A549 (cell line): Measurements from ENCODE around the gene SIPA1L2. TPM values are rescaled to one million over a fixed set of nuclear protein-coding genes. Genes with fewer than 3 reads are reported as not detected.

Experiments used
- ATAC-seq, 2 experiments: fragments of 200-7000 bp in 1 of 2; fragments of >200 bp in 1 of 2; cut with Nextera tagmentation in 1 of 2; cut with Tn5 transposase in 1 of 2; 3 replicates each; pipeline versions ENCODE4 v1.8.0 to v1.9.1; 2018 to 2020; ENCODE audit warnings: mild to moderate bottlenecking in 1 of 2, moderate library complexity in 1 of 2
- CTCF ChIA-PET: fragments of 300-600 bp; sonication (Branson Sonifier 250); formaldehyde crosslinking; extraction: SDS; loops from one replicate; lab custom pipeline; 2021; ENCODE audit warnings: antibody characterized with exemption, inconsistent platforms; lab: Yijun Ruan, JAX
- POLR2A ChIA-PET: fragments of 350-600 bp; formaldehyde crosslinking; extraction: SDS; loops from one replicate; lab custom pipeline; 2021; ENCODE audit warnings: antibody characterized with exemption, inconsistent platforms; lab: Yijun Ruan, JAX
- DNase-seq, 2 experiments: peaks; one replicate each; pipeline versions ENCODE4 v3.0.0 to v3.0.0-alpha.2; 2011 to 2016; ENCODE audit warnings: low read depth in 1 of 2, low spot score in 1 of 2
- FAIRE-seq: peaks from 2 replicates; lab custom pipeline; 2011; peaks lifted over from hg19 to GRCh38; lab: Jason Lieb, UNC
- H3K27ac ChIP-seq, 2 experiments: fragments of >200 bp; sonication (Bioruptor Twin); formaldehyde crosslinking; 3 replicates each; pipeline ENCODE4 v1.5.1; 2016 to 2017
- H3K4me1 ChIP-seq: fragments of >200 bp; sonication (Bioruptor Twin); formaldehyde crosslinking; 3 replicates; pipeline ENCODE4 v1.6.1; 2016
- H3K4me2 ChIP-seq: fragments of >200 bp; sonication (Bioruptor Twin); formaldehyde crosslinking; 3 replicates; pipeline ENCODE4 v1.6.1; 2016
- H3K4me3 ChIP-seq: fragments of >200 bp; sonication (Bioruptor Twin); formaldehyde crosslinking; 3 replicates; pipeline ENCODE4 v1.5.1; 2016
- H3K9me3 ChIP-seq: fragments of >200 bp; sonication (Bioruptor Twin); formaldehyde crosslinking; 3 replicates; pipeline ENCODE4 v1.6.1; 2016
- CBX2 ChIP-seq: fragments of 200-600 bp; sonication (generic); IDR thresholded peaks from 2 replicates; pipeline ENCODE4 v1.6.1; 2016; ENCODE audit warnings: low read depth, mild to moderate bottlenecking, borderline replicate concordance
- EP300 ChIP-seq, 2 experiments: fragments of >200 bp; sonication (Bioruptor Twin); formaldehyde crosslinking; IDR thresholded peaks; 2 replicates in 1 of 2; 3 replicates in 1 of 2; pipeline ENCODE4 v1.6.1; 2016 to 2017
- HOXB5 ChIP-seq: fragments of 250-450 bp; sonication (Bioruptor Pico); IDR thresholded peaks from 2 replicates; pipeline ENCODE4 v1.5.0; 2020; ENCODE audit warnings: mild to moderate bottlenecking, moderate library complexity
- KDM1A ChIP-seq: fragments of 200-600 bp; sonication (generic); IDR thresholded peaks from 2 replicates; pipeline ENCODE4 v1.6.1; 2016; ENCODE audit warnings: low read depth, mild to moderate bottlenecking
- PHF8 ChIP-seq: fragments of 200-600 bp; sonication (generic); IDR thresholded peaks from 2 replicates; pipeline ENCODE4 v1.6.1; 2016; ENCODE audit warnings: low read depth, mild to moderate bottlenecking, antibody characterized with exemption, moderate library complexity, borderline replicate concordance
- POLR2AphosphoS2 ChIP-seq: conservative IDR thresholded peaks from 2 replicates; pipeline ENCODE4 v1.6.1; 2012; ENCODE audit warnings: low read length, improper control_type of control experiment, inconsistent platforms
- RAD21 ChIP-seq, 2 experiments: fragments of >200 bp in 1 of 2; sonication (Bioruptor Twin) in 1 of 2; formaldehyde crosslinking in 1 of 2; IDR thresholded peaks in 1 of 2; conservative IDR thresholded peaks in 1 of 2; 2 replicates in 1 of 2; 3 replicates in 1 of 2; pipeline ENCODE4 v1.6.1; 2012 to 2018; ENCODE audit warnings: inconsistent platforms in 1 of 2
- RNF2 ChIP-seq: fragments of 200-600 bp; sonication (generic); IDR thresholded peaks from 2 replicates; pipeline ENCODE4 v1.6.1; 2016; ENCODE audit warnings: low read depth, mild to moderate bottlenecking, antibody characterized with exemption, moderate library complexity, borderline replicate concordance
- SMC3 ChIP-seq: fragments of >200 bp; sonication (Bioruptor Twin); formaldehyde crosslinking; IDR thresholded peaks from 3 replicates; pipeline ENCODE4 v1.6.1; 2018; ENCODE audit warnings: inconsistent platforms
- WGBS: methylation state at CpG from one replicate; pipeline ENCODE4 v1.1.6; 2017; ENCODE audit errors: missing lambda C conversion rate; 5-methylcytosine and 5-hydroxymethylcytosine counted together
- polyA plus RNA-seq, 4 experiments: library from polyadenylated mRNA; depleted of rRNA in 3 of 4; stranded (reverse); fragments of >200 nt; fragmentation: RNase III in 1 of 4; extraction: RNeasy Plus Mini Kit Qiagen cat#74134 plus additional on column Dnase treatment in 1 of 4; gene quantifications; 2 replicates in 3 of 4; 3 replicates in 1 of 4; pipeline ENCODE4 v1.2.3, GENCODE V29; 2011 to 2017
- TF ChIP-seq, protein P1 (sequence below): fragments of >200 bp; sonication (Bioruptor Twin); formaldehyde crosslinking; IDR thresholded peaks from 3 replicates; pipeline ENCODE4 v1.5.1; 2016
- TF ChIP-seq, protein P2 (sequence below): fragments of 250-450 bp; sonication (Bioruptor Pico); IDR thresholded peaks from 2 replicates; pipeline ENCODE4 v1.5.0; 2020; ENCODE audit warnings: low read depth, mild to moderate bottlenecking, moderate library complexity
- TF ChIP-seq, protein P3 (sequence below): IDR thresholded peaks from 2 replicates; pipeline ENCODE4 v1.6.1; 2012; ENCODE audit warnings: low read depth, borderline replicate concordance

SIPA1L2 gene
- polyA plus RNA-seq, 2 of the 4 experiments (the other 2 are of a cell fraction), result 6.0 to 16.9 TPM

DNA sequence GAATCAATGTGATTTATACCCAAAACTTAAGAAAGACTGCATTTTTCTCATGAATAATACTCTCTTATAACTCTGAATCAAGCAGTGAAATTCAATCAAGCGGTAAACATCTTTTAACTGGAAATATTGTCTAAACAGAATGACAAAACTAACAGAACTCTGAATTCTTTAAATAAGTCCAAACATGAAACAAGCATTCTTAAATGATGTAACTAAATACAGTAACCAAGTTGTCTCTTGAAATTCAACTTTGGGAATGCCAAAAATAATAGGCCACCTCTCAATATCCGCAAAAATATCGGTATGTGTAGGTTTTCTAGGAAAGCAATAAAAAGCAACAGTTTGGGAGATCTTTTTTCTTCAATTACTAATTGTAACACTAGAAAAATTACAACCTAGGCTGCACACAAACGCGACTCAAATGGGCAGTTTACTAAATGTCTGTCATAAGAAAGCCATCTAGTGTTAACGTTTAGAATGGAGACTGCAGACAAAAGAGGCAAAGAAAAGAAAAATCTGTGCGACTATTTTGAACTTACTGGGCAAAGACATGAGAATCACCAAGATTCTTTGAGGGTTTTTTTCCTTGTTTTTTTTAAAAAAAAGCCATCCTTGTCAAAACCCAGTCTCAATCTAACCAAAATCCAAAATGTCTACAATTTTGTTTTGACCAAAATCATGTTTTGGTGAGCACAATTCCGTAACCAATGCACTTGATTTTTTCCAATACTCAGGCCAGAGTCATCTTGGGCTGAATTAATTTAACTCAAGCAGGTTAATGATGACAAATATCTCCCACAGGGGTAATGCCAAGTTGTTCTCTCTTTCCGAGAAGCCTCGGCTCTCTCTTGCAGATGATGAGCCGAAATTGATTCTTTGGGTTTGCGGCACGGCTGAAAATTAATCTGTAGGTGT lies 1.3 kb downstream of the SIPA1L2 start:
- Histone ChIP-seq H3K4me3 (peak overlapping the region; percentile 75), H3K4me2 (peak overlapping the region; percentile 78), H3K27ac (peak overlapping the region; percentile 79 to 96; a peak in 5 of 6 replicates), H3K9me3 (no peaks in the 10 kb centered on the region), H3K4me1 (peaks cover 16% of the 10 kb centered on the region; the same call in 2 of the 3 replicates)
- DNase-seq (peak in 1 of 2 experiments; percentile 45), FAIRE-seq (no peak), ATAC-seq (no peak)
- 24% methylated on average over 13 of the region's 13 CpGs for WGBS
- ChIA-PET POLR2A (interaction anchor here (1.3 to 1.5 kb wide), 2 partner anchors 761 to 871 kb away, joined by 5 to 7 read pairs; no protein-coding TSS in a partner anchor), CTCF (interaction anchor here (0.6 to 5.9 kb wide), 29 partner anchors 9 to 935 kb away, joined by 3 to 65 read pairs (median 3); no protein-coding TSS in a partner anchor)
- TF ChIP-seq, protein P1, sequence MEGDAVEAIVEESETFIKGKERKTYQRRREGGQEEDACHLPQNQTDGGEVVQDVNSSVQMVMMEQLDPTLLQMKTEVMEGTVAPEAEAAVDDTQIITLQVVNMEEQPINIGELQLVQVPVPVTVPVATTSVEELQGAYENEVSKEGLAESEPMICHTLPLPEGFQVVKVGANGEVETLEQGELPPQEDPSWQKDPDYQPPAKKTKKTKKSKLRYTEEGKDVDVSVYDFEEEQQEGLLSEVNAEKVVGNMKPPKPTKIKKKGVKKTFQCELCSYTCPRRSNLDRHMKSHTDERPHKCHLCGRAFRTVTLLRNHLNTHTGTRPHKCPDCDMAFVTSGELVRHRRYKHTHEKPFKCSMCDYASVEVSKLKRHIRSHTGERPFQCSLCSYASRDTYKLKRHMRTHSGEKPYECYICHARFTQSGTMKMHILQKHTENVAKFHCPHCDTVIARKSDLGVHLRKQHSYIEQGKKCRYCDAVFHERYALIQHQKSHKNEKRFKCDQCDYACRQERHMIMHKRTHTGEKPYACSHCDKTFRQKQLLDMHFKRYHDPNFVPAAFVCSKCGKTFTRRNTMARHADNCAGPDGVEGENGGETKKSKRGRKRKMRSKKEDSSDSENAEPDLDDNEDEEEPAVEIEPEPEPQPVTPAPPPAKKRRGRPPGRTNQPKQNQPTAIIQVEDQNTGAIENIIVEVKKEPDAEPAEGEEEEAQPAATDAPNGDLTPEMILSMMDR, result peak; percentile 52
- TF ChIP-seq KDM1A (no peak), RAD21 (conservative IDR thresholded peaks at IDR 0.05 in 1 of 2, IDR thresholded peaks at IDR 0.05 in 1 of 2) (peak; percentile 64 to 65), SMC3 (peak; percentile 72)

DNA sequence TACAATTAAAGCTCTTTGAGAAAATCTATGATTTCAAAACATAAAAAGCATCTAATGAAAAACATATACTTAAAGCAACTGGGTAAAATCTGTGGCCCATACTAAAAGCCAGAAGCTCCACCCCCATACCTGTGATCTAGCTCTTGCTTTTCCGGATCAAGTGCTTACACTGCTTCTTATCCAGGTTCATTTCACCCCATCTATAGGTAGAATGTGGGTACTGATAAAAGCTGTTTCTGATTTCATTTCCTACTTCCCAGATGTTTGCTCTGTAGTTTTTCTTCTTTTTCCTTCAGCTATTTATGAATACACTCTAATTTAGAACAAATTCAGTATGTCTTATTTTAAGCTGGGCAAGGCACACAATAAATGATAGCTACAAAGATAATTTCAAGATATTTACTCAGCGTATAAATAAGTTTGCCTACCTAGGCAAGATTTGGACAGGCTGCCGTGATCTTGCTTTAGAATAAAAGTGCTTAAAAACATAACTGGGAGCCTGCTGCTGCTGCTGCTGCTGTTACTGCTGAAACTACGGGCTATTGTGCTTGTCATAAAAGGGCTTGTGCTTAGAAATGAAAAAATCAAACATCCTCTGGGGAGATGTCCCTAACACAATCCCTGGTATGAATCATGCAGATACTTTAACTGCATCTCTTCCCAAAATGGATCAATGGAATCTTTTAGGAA lies 2.1 kb downstream of the SIPA1L2 start:
- Histone ChIP-seq H3K4me3 (no peak overlapping the region; the same call in 2 of the 3 replicates), H3K9me3 (no peaks in the 10 kb centered on the region), H3K4me2 (peak overlapping the region; percentile 78), H3K27ac (no peak overlapping the region), H3K4me1 (peaks cover 19% of the 10 kb centered on the region; the same call in 2 of the 3 replicates)
- POLR2A ChIA-PET, result interaction anchor here (1.3 to 1.5 kb wide), 2 partner anchors 760 to 871 kb away, joined by 5 to 7 read pairs; no protein-coding TSS in a partner anchor
- 60% methylated on average over 4 of the region's 4 CpGs for WGBS
- DNase-seq (peak; percentile 64 to 72), FAIRE-seq (peak; percentile 84), ATAC-seq (peak in 1 of 2 experiments; percentile 16; a peak in 1 of 6 replicates)
- TF ChIP-seq RAD21 (conservative IDR thresholded peaks at IDR 0.05 in 1 of 2, IDR thresholded peaks at IDR 0.05 in 1 of 2), result peak; percentile 76 to 77
- TF ChIP-seq, protein P2, sequence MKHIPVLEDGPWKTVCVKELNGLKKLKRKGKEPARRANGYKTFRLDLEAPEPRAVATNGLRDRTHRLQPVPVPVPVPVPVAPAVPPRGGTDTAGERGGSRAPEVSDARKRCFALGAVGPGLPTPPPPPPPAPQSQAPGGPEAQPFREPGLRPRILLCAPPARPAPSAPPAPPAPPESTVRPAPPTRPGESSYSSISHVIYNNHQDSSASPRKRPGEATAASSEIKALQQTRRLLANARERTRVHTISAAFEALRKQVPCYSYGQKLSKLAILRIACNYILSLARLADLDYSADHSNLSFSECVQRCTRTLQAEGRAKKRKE (CRISPR knock-in tag), result no peak
- peak; percentile 73 for TF ChIP-seq SMC3
- no peak for TF ChIP-seq CBX2
- TF ChIP-seq, protein P3, sequence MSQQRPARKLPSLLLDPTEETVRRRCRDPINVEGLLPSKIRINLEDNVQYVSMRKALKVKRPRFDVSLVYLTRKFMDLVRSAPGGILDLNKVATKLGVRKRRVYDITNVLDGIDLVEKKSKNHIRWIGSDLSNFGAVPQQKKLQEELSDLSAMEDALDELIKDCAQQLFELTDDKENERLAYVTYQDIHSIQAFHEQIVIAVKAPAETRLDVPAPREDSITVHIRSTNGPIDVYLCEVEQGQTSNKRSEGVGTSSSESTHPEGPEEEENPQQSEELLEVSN, result no peak
- TF ChIP-seq, protein P1, result peak; percentile 57
- CTCF ChIA-PET, result interaction anchor here (0.6 to 5.9 kb wide), 41 partner anchors 10 to 934 kb away, joined by 3 to 65 read pairs (median 3); no protein-coding TSS in a partner anchor

DNA sequence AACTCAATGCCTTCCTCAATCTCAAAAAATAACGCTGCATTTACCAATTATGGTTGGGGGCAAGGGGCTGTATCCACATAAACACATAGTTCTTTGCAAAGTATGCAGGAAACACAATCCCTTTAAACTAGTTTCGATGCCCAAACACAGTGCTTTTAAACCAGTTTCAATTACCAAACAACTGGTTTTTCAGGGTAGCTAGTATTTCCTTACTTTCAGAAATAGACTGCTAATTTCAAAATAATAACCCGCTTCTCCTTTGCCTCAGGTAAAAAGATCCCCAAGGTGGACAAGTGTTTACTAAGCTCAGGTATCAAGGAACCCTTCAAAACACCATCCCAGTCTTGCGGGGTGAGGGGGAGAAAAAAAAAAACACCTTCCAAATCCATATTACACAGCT lies 2.8 kb downstream of the SIPA1L2 start:
- no peak for FAIRE-seq
- H3K4me3 ChIP-seq, result no peak overlapping the region
- CTCF ChIA-PET, result interaction anchor here (0.6 to 5.9 kb wide), 42 partner anchors 9 to 934 kb away, joined by 3 to 65 read pairs (median 3); no protein-coding TSS in a partner anchor
- ATAC-seq, result no peak
- peak overlapping the region; percentile 78; the same call in 2 of the 3 replicates for H3K4me2 ChIP-seq
- no peak overlapping the region for H3K27ac ChIP-seq
- H3K9me3 ChIP-seq, result no peaks in the 10 kb centered on the region
- no peak for DNase-seq
- H3K4me1 ChIP-seq, result peaks cover 25% of the 10 kb centered on the region; the same call in 2 of the 3 replicates
- TF ChIP-seq SMC3 (no peak), HOXB5 (CRISPR knock-in tag) (no peak), KDM1A (no peak), PHF8 (no peak), POLR2AphosphoS2 (no peak), EP300 (IDR thresholded peaks at IDR 0.05) (no peak), RNF2 (no peak)
- 82% methylated on average over 4 of the region's 4 CpGs for WGBS
- POLR2A ChIA-PET, result interaction anchor here (1.3 to 1.5 kb wide), 2 partner anchors 760 to 870 kb away, joined by 5 to 7 read pairs; no protein-coding TSS in a partner anchor
